Vagina (tissue), 2 donors: Measurements from ENCODE around the gene BMPR1B. TPM values are rescaled to one million over a fixed set of nuclear protein-coding genes. Genes with fewer than 3 reads are reported as not detected.

Experiments used
- DNase-seq, 2 donors: peaks; one replicate each; pipeline ENCODE4 v3.0.0-alpha.2; 2017; ENCODE audit errors: extremely low spot score in 2 of 2
- H3K27ac ChIP-seq: fragments of 200-600 bp; sonication (generic); one replicate; pipeline ENCODE4 v1.5.1; 2019
- H3K27me3 ChIP-seq: fragments of 200-600 bp; sonication (generic); one replicate; pipeline ENCODE4 v1.5.1; 2019
- H3K36me3 ChIP-seq, 2 donors: fragments of 200-600 bp; sonication (generic); one replicate each; pipeline ENCODE4 v1.5.1; 2017 to 2019
- H3K4me1 ChIP-seq: fragments of 200-600 bp; sonication (generic); one replicate; pipeline ENCODE4 v1.5.1; 2019
- H3K4me3 ChIP-seq, 2 donors: fragments of 200-600 bp; sonication (generic); 1 replicate in 1 of 2; 2 replicates in 1 of 2; pipeline ENCODE4 v1.5.1; 2016 to 2019
- H3K9me3 ChIP-seq: fragments of 200-600 bp; sonication (generic); one replicate; pipeline ENCODE4 v1.5.1; 2019
- CTCF ChIP-seq, 3 experiments: fragments of 450-650 bp in 2 of 3; fragments of 200-600 bp in 1 of 3; sonication (generic) in 1 of 3; IDR thresholded peaks; one replicate each; pipeline ENCODE4 v1.5.1; 2017 to 2019; ENCODE audit warnings: antibody characterized with exemption in 3 of 3, mild to moderate bottlenecking in 2 of 3, moderate library complexity in 2 of 3
- POLR2A ChIP-seq, 2 donors: fragments of 450-650 bp; IDR thresholded peaks; one replicate each; pipeline ENCODE4 v1.6.1; 2017; ENCODE audit warnings: antibody characterized with exemption in 2 of 2, mild to moderate bottlenecking in 2 of 2, moderate library complexity in 2 of 2
- POLR2AphosphoS5 ChIP-seq, 2 donors: sonication (generic); formaldehyde crosslinking; IDR thresholded peaks; one replicate each; pipeline ENCODE4 v1.9.0; 2017; ENCODE audit warnings: antibody characterized with exemption in 2 of 2, mild to moderate bottlenecking in 2 of 2, low read depth in 1 of 2; ENCODE audit not compliant: insufficient read depth in 1 of 2
- intact Hi-C: fragments of 100-400 bp; cut with DNase I; formaldehyde crosslinking; loops from one replicate; pipeline ENCODE4 v1.15.1; 2023
- total RNA-seq: library from RNA; depleted of rRNA; stranded (reverse); fragments of >200 nt; gene quantifications from one replicate; pipeline ENCODE4 v1.2.3, GENCODE V29; 2016

BMPR1B gene
- total RNA-seq, 1 donor from 2014 or later = 0.49 TPM

GRCh38 chr4:94933799-94934198 lies 176.0 kb downstream of the BMPR1B start:
- TF ChIP-seq POLR2A (IDR thresholded peaks at IDR 0.05) (no peak), CTCF (IDR thresholded peaks at IDR 0.05) (no peak)
- intact Hi-C loops = no loop called here
- H3K4me3 ChIP-seq = no peak overlapping the region
- no peaks in the 10 kb centered on the region for H3K9me3 ChIP-seq
- DNase-seq = no peak
- H3K27me3 ChIP-seq = no peaks in the 10 kb centered on the region
- no peak overlapping the region for H3K27ac ChIP-seq
- no peaks in the 10 kb centered on the region for H3K4me1 ChIP-seq
- H3K36me3 ChIP-seq = no peaks in the 10 kb centered on the region

GRCh38 chr4:94934201-94934600 lies 176.4 kb downstream of the BMPR1B start:
- intact Hi-C loops = no loop called here
- Histone ChIP-seq H3K4me1 (no peaks in the 10 kb centered on the region), H3K36me3 (no peaks in the 10 kb centered on the region), H3K4me3 (no peak overlapping the region), H3K9me3 (no peaks in the 10 kb centered on the region), H3K27me3 (no peaks in the 10 kb centered on the region), H3K27ac (no peak overlapping the region)
- TF ChIP-seq POLR2AphosphoS5 (IDR thresholded peaks at IDR 0.05; ENCODE audit: insufficient read depth in 1 of 2, low read depth in 1 of 2) (no peak), POLR2A (IDR thresholded peaks at IDR 0.05) (no peak), CTCF (IDR thresholded peaks at IDR 0.05) (no peak)
- DNase-seq = no peak

GRCh38 chr4:94934864-94935263 lies 177.1 kb downstream of the BMPR1B start:
- intact Hi-C loops = no loop called here
- TF ChIP-seq POLR2AphosphoS5 (IDR thresholded peaks at IDR 0.05; ENCODE audit: insufficient read depth in 1 of 2, low read depth in 1 of 2) = no peak
- TF ChIP-seq POLR2A (IDR thresholded peaks at IDR 0.05) = no peak
- no peak for TF ChIP-seq CTCF (IDR thresholded peaks at IDR 0.05)
- no peak overlapping the region for H3K27ac ChIP-seq
- no peaks in the 10 kb centered on the region for H3K9me3 ChIP-seq
- no peaks in the 10 kb centered on the region for H3K36me3 ChIP-seq
- H3K4me1 ChIP-seq = no peaks in the 10 kb centered on the region
- H3K27me3 ChIP-seq = no peaks in the 10 kb centered on the region
- H3K4me3 ChIP-seq = no peak overlapping the region
- no peak for DNase-seq

- intact Hi-C loops = no loop called here
- H3K36me3 ChIP-seq = no peaks in the 10 kb centered on the region
- no peak overlapping the region for H3K4me3 ChIP-seq
- no peak overlapping the region for H3K27ac ChIP-seq
- H3K27me3 ChIP-seq = no peaks in the 10 kb centered on the region
- TF ChIP-seq POLR2A (IDR thresholded peaks at IDR 0.05) (no peak), CTCF (IDR thresholded peaks at IDR 0.05) (no peak), POLR2AphosphoS5 (IDR thresholded peaks at IDR 0.05; ENCODE audit: insufficient read depth in 1 of 2, low read depth in 1 of 2) (no peak)
- H3K9me3 ChIP-seq = no peaks in the 10 kb centered on the region
- no peaks in the 10 kb centered on the region for H3K4me1 ChIP-seq
- no peak for DNase-seq
Observed at GRCh38 chr4:94936854-94937253, 179.1 kb downstream of the BMPR1B start.

- DNase-seq = no peak
- H3K4me1 ChIP-seq = no peaks in the 10 kb centered on the region
- no peak overlapping the region for H3K4me3 ChIP-seq
- H3K36me3 ChIP-seq = no peaks in the 10 kb centered on the region
- no peak for TF ChIP-seq POLR2A (IDR thresholded peaks at IDR 0.05)
- TF ChIP-seq POLR2AphosphoS5 (IDR thresholded peaks at IDR 0.05; ENCODE audit: insufficient read depth in 1 of 2, low read depth in 1 of 2) = no peak
- TF ChIP-seq CTCF (IDR thresholded peaks at IDR 0.05) = no peak
- H3K27me3 ChIP-seq = no peaks in the 10 kb centered on the region
- no peak overlapping the region for H3K27ac ChIP-seq
- H3K9me3 ChIP-seq = no peaks in the 10 kb centered on the region
- intact Hi-C loops = no loop called here
Observed at GRCh38 chr4:94939791-94940519, 182.2 kb downstream of the BMPR1B start.
